GM10266 (cell line): ENCODE measurements around the gene CEP350.

Source experiments
- DNase-seq: peaks from one replicate; pipeline ENCODE4 v3.0.0; 2012; ENCODE audit errors: extremely low spot score
- CTCF ChIP-seq: IDR thresholded peaks from 2 replicates; pipeline ENCODE4 v1.5.1; 2012; ENCODE audit warnings: mild to moderate bottlenecking, low read depth; ENCODE audit not compliant: control insufficient read depth, insufficient read depth; ENCODE audit errors: missing control alignments

Gene CEP350

DNA sequence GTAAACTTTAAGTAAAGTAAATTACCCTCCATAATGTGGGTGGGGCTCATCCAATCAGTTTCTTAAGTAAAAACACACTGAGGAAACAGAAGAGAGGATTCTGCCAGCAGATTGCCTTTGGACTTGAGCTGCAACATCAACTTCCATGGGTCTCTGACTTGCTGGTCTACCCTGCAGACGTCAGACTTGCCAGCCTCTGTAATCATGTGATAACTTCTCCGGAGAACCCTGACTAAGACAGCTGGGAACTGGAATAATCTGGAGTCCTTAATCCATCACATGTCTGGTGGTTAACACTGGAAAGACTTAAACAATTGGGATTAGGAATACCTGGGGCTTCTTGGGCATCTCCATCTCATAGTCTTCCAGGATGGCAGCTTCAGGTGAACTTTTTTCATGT lies 13.2 kb upstream of the CEP350 start:
- no peak for DNase-seq
- TF ChIP-seq CTCF: no peak

DNA sequence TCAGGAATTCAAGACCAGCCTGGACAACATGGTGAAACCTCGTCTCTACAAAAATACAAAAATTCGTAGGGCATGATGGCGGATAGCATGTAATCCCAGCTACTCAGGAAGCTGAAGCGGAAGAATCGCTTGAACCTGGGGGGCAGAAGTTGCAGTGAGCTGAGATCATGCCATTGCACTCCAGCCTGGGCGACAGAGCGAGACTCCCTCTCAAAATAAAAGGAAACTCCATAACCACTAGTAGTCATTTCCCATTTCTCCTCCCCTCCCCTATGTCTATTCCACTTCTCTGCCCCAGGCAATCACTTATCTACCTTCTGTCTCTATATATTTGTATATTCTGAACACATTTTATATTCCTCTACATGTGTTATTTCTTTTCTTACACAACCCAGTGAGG lies 4.0 kb upstream of the CEP350 start:
- TF ChIP-seq CTCF: no peak
- no peak for DNase-seq

GRCh38 chr1:179951383-179952144 lies 3.0 kb upstream of the CEP350 start:
- no peak for TF ChIP-seq CTCF
- DNase-seq: no peak

GRCh38 chr1:179952186-179952585 lies 2.4 kb upstream of the CEP350 start:
- DNase-seq: no peak
- no peak for TF ChIP-seq CTCF

GRCh38 chr1:179953974-179954492 lies 577 bp upstream of the CEP350 start:
- DNase-seq: no peak
- peak; percentile 26 for TF ChIP-seq CTCF

DNA sequence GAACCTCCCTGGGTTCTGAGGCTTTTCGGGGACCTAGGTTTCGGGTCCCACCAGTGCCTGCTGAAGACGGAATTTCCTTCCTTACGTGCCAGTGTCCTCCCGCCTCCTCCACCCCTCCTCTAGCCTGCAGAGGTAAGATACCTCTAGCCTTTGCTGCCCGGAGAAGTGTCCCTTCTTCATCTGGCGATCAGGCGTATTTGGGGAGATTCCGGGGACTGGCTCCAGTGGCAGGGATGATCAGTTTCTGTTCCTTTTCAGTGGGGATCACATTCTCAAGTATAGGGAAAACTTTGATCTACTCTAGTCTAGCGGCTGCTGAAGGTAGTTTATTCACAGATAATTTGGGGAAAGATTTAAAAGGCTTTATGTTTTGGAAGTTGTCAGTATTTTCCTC lies 674 bp downstream of the CEP350 start:
- DNase-seq: no peak
- TF ChIP-seq CTCF: no peak

DNA sequence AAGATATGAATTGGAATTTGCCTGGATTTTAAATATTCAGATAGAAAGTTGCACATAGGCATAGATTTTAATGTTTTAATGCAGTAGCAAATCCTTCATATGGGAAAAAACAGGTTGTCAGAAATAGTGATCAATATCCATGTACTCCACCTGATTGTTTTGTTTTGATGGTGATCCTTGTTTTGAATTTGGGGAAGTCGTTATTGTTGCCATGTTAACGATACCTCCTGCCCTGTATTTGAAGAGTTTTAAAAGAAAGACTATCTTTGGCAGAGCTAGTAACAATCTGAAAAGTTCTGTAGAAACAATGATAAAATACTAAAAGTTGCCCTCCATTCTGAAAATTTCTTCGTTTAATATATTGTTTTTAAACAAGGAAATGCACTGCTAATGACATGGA lies 1.1 kb downstream of the CEP350 start:
- no peak for TF ChIP-seq CTCF
- no peak for DNase-seq
